ENCODE measurements around the gene KYAT1. TPM values are rescaled to one million over a fixed set of nuclear protein-coding genes. Genes with fewer than 3 reads are reported as not detected.

Gene KYAT1
- total and polyA plus RNA-seq, 2 of the 13 experiments (the other 11 are each of a cell fraction or from before 2014, with no cell fraction given): 9.2 to 46.5 TPM

DNA sequence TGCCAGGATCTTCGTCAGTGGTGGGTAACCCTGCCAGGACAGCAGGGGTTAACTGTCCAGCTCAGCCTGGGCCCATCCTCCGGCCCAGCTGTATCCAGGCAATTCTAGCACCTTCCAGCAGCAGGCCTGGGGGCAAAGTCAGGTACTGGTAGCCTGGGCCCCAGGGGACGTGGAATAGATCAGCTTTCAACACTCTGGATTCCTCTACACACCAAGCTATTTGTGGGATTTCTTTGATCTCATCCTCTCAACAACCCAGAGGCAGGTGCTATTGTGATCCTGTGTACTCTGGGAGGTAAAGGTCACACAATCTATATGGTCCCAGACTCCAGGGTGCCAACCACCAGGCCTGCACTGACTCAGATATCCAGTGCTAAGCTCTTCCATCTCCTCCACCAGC, 43.4 kb downstream of the KYAT1 start (continued):
- 0 out of 2 replicates have a peak, but pooled peaks have one; percentile 40 for TF ChIP-seq ZNF441 (CRISPR knock-in tag; IDR thresholded peaks at IDR 0.05; ENCODE audit: borderline replicate concordance)
- TF ChIP-seq SIX4 (CRISPR knock-in tag; IDR thresholded peaks at IDR 0.05): peak; percentile 88
- TF ChIP-seq ZNF609 (CRISPR knock-in tag; IDR thresholded peaks at IDR 0.05; ENCODE audit: borderline replicate concordance): peak; percentile 94
- no peak for TF ChIP-seq ZNF510 (CRISPR knock-in tag; IDR thresholded peaks at IDR 0.05; ENCODE audit: low read depth)
- TF ChIP-seq RERE (CRISPR knock-in tag; IDR thresholded peaks at IDR 0.05; ENCODE audit: low read depth): peak; percentile 91
- TF ChIP-seq, protein P1, sequence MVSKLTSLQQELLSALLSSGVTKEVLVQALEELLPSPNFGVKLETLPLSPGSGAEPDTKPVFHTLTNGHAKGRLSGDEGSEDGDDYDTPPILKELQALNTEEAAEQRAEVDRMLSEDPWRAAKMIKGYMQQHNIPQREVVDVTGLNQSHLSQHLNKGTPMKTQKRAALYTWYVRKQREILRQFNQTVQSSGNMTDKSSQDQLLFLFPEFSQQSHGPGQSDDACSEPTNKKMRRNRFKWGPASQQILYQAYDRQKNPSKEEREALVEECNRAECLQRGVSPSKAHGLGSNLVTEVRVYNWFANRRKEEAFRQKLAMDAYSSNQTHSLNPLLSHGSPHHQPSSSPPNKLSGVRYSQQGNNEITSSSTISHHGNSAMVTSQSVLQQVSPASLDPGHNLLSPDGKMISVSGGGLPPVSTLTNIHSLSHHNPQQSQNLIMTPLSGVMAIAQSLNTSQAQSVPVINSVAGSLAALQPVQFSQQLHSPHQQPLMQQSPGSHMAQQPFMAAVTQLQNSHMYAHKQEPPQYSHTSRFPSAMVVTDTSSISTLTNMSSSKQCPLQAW (CRISPR knock-in tag; IDR thresholded peaks at IDR 0.05): peak; percentile 43; the same call in 1 of the 2 replicates
- TF ChIP-seq, protein P2, sequence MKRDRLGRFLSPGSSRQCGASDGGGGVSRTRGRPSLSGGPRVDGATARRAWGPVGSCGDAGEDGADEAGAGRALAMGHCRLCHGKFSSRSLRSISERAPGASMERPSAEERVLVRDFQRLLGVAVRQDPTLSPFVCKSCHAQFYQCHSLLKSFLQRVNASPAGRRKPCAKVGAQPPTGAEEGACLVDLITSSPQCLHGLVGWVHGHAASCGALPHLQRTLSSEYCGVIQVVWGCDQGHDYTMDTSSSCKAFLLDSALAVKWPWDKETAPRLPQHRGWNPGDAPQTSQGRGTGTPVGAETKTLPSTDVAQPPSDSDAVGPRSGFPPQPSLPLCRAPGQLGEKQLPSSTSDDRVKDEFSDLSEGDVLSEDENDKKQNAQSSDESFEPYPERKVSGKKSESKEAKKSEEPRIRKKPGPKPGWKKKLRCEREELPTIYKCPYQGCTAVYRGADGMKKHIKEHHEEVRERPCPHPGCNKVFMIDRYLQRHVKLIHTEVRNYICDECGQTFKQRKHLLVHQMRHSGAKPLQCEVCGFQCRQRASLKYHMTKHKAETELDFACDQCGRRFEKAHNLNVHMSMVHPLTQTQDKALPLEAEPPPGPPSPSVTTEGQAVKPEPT (CRISPR knock-in tag; IDR thresholded peaks at IDR 0.05; ENCODE audit: low read depth): no peak
- no peak for TF ChIP-seq ZNF10 (CRISPR knock-in tag; IDR thresholded peaks at IDR 0.05; ENCODE audit: borderline replicate concordance, low read depth)
- TF ChIP-seq SNAPC2 (CRISPR knock-in tag; IDR thresholded peaks at IDR 0.05): no peak
- TF ChIP-seq ZNF552 (CRISPR knock-in tag; IDR thresholded peaks at IDR 0.05; ENCODE audit: borderline replicate concordance): no peak
